Measurements from ENCODE around the gene ROCK1. TPM values are rescaled to one million over a fixed set of nuclear protein-coding genes. Genes with fewer than 3 reads are reported as not detected.
"Not testable (repeated sequence)": the region's sequence is repeated elsewhere in the genome, so short reads cannot be mapped to it uniquely, and the experiment has no call there.

Gene ROCK1
- total RNA-seq, 2 experiments from 2014 or later = 54.8 to 58.0 TPM

DNA sequence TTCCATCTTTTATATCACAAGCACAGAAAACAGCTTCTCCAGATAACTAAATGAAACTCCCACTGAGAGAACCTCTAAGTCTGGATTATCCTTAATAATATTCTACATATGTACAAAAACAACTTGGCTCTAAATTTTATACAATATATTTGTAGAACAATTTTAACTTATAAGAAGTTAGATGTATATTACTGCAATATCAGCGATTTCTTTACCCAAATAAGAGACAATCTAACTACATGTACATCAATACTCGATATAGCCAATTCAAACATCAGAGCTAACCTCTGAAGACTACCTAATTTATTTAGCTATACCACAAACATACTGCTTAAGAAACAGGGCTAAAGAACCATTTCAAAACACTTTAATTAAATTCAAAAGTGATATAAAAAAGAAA, 148.6 kb downstream of the ROCK1 start:
- CTCF ChIA-PET = no interaction called here
- POLR2A ChIA-PET = no interaction called here

DNA sequence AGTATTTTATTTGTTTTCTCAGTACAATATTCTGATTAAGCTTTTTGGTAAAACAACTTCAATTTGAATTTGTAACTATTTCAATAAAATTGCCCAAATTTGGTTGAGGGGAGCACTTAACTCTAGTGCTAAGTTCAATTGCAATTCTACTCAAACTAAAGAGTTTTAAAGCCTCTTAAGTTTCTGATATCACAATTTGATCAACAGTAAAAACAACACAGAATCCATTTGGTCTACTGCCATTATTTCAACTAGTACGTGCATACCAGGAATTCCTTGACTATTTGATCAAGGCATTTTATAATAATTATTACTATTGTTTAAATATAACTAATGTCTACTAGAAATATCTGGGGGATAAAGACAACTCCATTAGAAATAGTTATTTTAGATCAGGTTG, 150.9 kb downstream of the ROCK1 start:
- CTCF ChIA-PET = no interaction called here
- POLR2A ChIA-PET = no interaction called here

DNA sequence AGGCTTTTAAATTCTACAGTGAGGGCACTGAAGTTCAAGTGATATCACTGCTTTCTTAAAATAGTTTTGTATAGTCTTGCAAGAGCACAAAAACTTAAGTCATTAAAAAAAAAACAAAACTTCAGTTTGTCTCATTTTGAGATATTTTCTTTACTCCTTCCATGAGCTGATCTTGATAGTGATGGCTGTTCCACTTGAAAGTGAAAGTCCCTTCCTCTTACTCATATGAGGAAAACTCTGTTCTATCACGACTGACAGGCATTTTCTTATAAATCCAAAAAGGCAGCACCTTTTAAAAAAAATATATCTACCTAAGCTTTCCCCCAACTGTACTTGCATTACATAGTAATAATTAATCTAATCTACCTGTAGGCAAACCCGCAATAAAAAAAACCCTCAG, 160.8 kb downstream of the ROCK1 start:
- POLR2A ChIA-PET, CTCF ChIA-PET: not testable (repeated sequence)

Other genes with a start within 250 kb of the ROCK1 start
- not detected for gene GREB1L, start 130.4 kb upstream of the ROCK1 start, total RNA-seq

All from activated CD8-positive, alpha-beta memory T cell treated with anti-CD3 and anti-CD28 coated beads for 36 hours (primary cell).